CD14-positive monocyte (primary cell): ENCODE measurements around the gene SLC50A1. TPM values are rescaled to one million over a fixed set of nuclear protein-coding genes. Genes with fewer than 3 reads are reported as not detected.
A peak's percentile ranks its signal among the peaks of the same experiment; 100 is the strongest.

Source experiments
- DNase-seq, 3 donors: peaks; one replicate each; pipeline ENCODE4 v3.0.0-alpha.2; 2011 to 2022
- H2AFZ ChIP-seq: 2 replicates; pipeline ENCODE4 v1.6.0; 2012; ENCODE audit warnings: mild to moderate bottlenecking, low read depth, low read length, inconsistent platforms; ENCODE audit not compliant: insufficient read depth, poor library complexity, severe bottlenecking
- H3K27ac ChIP-seq, 2 donors: 1 replicate in 1 of 2; 2 replicates in 1 of 2; pipeline ENCODE4 v1.5.1; 2012 to 2013; ENCODE audit warnings: low read length in 2 of 2, control low read depth in 1 of 2, inconsistent platforms in 1 of 2, low read depth in 1 of 2, mild to moderate bottlenecking in 1 of 2
- H3K27me3 ChIP-seq, 2 donors: one replicate each; pipeline versions ENCODE4 v1.6.0 to v1.6.1; 2011 to 2013; ENCODE audit warnings: low read length in 2 of 2; ENCODE audit not compliant: control insufficient read depth in 2 of 2, insufficient read depth in 2 of 2
- H3K36me3 ChIP-seq, 2 donors: replicated peaks in 1 of 2; 1 replicate in 1 of 2; 2 replicates in 1 of 2; pipeline versions ENCODE4 v1.5.1 to v1.6.1; 2012 to 2013; ENCODE audit warnings: low read length in 2 of 2, control low read depth in 1 of 2, inconsistent platforms in 1 of 2, mild to moderate bottlenecking in 1 of 2; ENCODE audit not compliant: insufficient read depth in 2 of 2, control insufficient read depth in 1 of 2
- H3K4me1 ChIP-seq, 2 donors: 1 replicate in 1 of 2; 2 replicates in 1 of 2; pipeline versions ENCODE4 v1.5.1 to v1.6.1; 2012 to 2013; ENCODE audit warnings: low read length in 2 of 2, control low read depth in 1 of 2, inconsistent platforms in 1 of 2, mild to moderate bottlenecking in 1 of 2, moderate library complexity in 1 of 2; ENCODE audit not compliant: insufficient read depth in 2 of 2, control insufficient read depth in 1 of 2
- H3K4me2 ChIP-seq: replicated peaks from 2 replicates; pipeline ENCODE3; 2012; ENCODE audit warnings: low read length, moderate library complexity, mild to moderate bottlenecking; ENCODE audit not compliant: poor library complexity, severe bottlenecking; ENCODE audit errors: extremely low read depth
- H3K4me3 ChIP-seq, 3 experiments: fragments of 200-600 bp in 1 of 3; sonication (generic) in 1 of 3; replicated peaks in 1 of 3; 1 replicate in 2 of 3; 2 replicates in 1 of 3; pipeline ENCODE4 v1.5.1; 2011 to 2013; ENCODE audit warnings: low read length in 3 of 3, mild to moderate bottlenecking in 3 of 3, control low read depth in 2 of 3, low read depth in 2 of 3, inconsistent platforms in 1 of 3, moderate library complexity in 1 of 3
- H3K79me2 ChIP-seq: 2 replicates; pipeline ENCODE4 v1.6.0; 2012; ENCODE audit warnings: mild to moderate bottlenecking, control low read depth, inconsistent platforms, low read length, moderate library complexity; ENCODE audit not compliant: insufficient read depth
- H3K9ac ChIP-seq: 2 replicates; pipeline ENCODE4 v1.6.0; 2017; ENCODE audit warnings: low read length, mild to moderate bottlenecking; ENCODE audit not compliant: insufficient read depth, poor library complexity, severe bottlenecking
- H3K9me3 ChIP-seq, 2 donors: replicated peaks in 1 of 2; 1 replicate in 1 of 2; 2 replicates in 1 of 2; pipeline versions ENCODE4 v1.5.1 to v1.6.1; 2012 to 2013; ENCODE audit warnings: low read length in 2 of 2, control low read depth in 1 of 2; ENCODE audit not compliant: control insufficient read depth in 1 of 2, insufficient read depth in 1 of 2
- H4K20me1 ChIP-seq: 2 replicates; pipeline ENCODE4 v1.6.0; 2012; ENCODE audit warnings: mild to moderate bottlenecking, low read length, control low read depth, moderate library complexity; ENCODE audit not compliant: insufficient read depth
- H3K27ac Mint-ChIP-seq, 7 donors: one replicate each; pipeline ENCODE4 v1.8.0; 2020; ENCODE audit warnings: mild to moderate bottlenecking in 7 of 7, mixed read lengths in 7 of 7, moderate library complexity in 6 of 7, inconsistent platforms in 2 of 7
- H3K27me3 Mint-ChIP-seq, 3 donors: one replicate each; pipeline ENCODE4 v1.8.0; 2021 to 2022; ENCODE audit warnings: low read depth in 3 of 3, mild to moderate bottlenecking in 3 of 3, mixed read lengths in 3 of 3, moderate library complexity in 3 of 3, inconsistent platforms in 1 of 3
- H3K36me3 Mint-ChIP-seq, 2 donors: one replicate each; pipeline ENCODE4 v1.8.0; 2020; ENCODE audit warnings: mixed read lengths in 2 of 2, inconsistent platforms in 1 of 2, mild to moderate bottlenecking in 1 of 2
- H3K4me1 Mint-ChIP-seq: one replicate; pipeline ENCODE4 v1.8.0; 2020; ENCODE audit warnings: mild to moderate bottlenecking, mixed read lengths
- H3K4me3 Mint-ChIP-seq, 2 donors: one replicate each; pipeline ENCODE4 v1.8.0; 2020; ENCODE audit warnings: mild to moderate bottlenecking in 2 of 2, mixed read lengths in 2 of 2, moderate library complexity in 1 of 2
- H3K9me3 Mint-ChIP-seq, 7 donors: one replicate each; pipeline ENCODE4 v1.8.0; 2020 to 2022; ENCODE audit warnings: mixed read lengths in 7 of 7, mild to moderate bottlenecking in 6 of 7, moderate library complexity in 6 of 7, inconsistent platforms in 2 of 7
- WGBS: methylation state at CpG from one replicate; pipeline ENCODE4 v1.1.5; 2013; ENCODE audit warnings: missing lambda C conversion rate; ENCODE audit not compliant: insufficient coverage; 5-methylcytosine and 5-hydroxymethylcytosine counted together
- intact Hi-C, 2 donors: fragments of 100-400 bp; cut with micrococcal nuclease; formaldehyde crosslinking; loops; one replicate each; pipeline versions ENCODE4 v1.15.0 to v1.15.1; 2023
- polyA plus RNA-seq, 3 donors: library from polyadenylated mRNA; depleted of rRNA in 1 of 3; unstranded in 2 of 3; stranded (reverse) in 1 of 3; fragments of 300-500 nt in 2 of 3; fragments of >200 nt in 1 of 3; fragmentation: Illumina TruSeq in 2 of 3; gene quantifications; 1 replicate in 2 of 3; 2 replicates in 1 of 3; pipeline ENCODE4 v1.2.3, GENCODE V29; 2012 to 2021
- TF ChIP-seq, protein P1 (sequence below): fragments of 200-600 bp; IDR thresholded peaks from one replicate; pipeline ENCODE4 v1.8.0; 2022; ENCODE audit warnings: antibody characterized with exemption, mild to moderate bottlenecking

SLC50A1 gene
- polyA plus RNA-seq, 3 donors: 40.0 to 50.8 (median 49.4) TPM

DNA sequence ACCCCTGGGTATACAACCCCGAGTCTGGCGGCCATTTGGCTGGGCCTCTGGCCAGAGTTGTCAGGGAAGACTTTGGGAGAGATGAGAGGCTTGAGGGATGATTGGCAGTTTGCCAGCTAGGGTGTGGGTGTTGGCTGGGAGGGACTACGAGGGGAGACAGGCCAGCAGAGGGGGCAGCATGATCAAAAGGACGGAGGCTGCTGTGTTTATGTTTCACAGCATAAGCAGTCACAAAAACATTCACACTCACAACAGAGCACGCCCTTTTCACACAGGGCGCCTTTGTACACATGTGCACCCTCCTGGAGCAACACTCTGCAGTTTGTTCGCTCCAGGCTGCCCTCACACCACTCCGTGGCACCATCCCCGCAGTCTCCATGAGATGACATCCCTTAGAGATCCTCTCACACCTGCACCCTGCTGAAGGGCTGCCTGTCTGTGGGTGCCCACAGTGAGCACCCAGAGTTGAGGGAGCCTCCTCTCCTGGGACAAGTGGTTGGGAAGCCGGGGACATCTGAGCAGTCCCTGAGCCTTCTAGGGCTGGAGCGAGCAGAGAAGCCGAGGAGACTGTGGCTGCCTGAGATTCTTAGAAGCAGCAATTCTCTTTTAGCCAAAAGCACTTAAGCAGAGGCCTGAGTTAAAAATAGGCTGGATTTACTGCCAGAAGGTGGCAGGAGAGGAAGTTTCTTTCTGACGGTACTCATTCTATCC lies 41.6 kb upstream of the SLC50A1 start:
- Mint-ChIP-seq H3K36me3 (no peaks in the 10 kb centered on the region), H3K9me3 (no peaks in the 10 kb centered on the region), H3K27ac (no peak overlapping the region), H3K4me3 (no peak overlapping the region), H3K4me1 (peaks cover 6% of the 10 kb centered on the region), H3K27me3 (peaks cover 5 to 15% (median 9%) of the 10 kb centered on the region in 3 donors)
- no peak overlapping the region for H3K9ac ChIP-seq
- intact Hi-C loops: loop anchor here in 1 of 2 donors (2.0 to 5.0 kb wide), 2 partner anchors 33 to 73 kb away; partner anchors contain the start of gene EFNA1
- TF ChIP-seq, protein P1, sequence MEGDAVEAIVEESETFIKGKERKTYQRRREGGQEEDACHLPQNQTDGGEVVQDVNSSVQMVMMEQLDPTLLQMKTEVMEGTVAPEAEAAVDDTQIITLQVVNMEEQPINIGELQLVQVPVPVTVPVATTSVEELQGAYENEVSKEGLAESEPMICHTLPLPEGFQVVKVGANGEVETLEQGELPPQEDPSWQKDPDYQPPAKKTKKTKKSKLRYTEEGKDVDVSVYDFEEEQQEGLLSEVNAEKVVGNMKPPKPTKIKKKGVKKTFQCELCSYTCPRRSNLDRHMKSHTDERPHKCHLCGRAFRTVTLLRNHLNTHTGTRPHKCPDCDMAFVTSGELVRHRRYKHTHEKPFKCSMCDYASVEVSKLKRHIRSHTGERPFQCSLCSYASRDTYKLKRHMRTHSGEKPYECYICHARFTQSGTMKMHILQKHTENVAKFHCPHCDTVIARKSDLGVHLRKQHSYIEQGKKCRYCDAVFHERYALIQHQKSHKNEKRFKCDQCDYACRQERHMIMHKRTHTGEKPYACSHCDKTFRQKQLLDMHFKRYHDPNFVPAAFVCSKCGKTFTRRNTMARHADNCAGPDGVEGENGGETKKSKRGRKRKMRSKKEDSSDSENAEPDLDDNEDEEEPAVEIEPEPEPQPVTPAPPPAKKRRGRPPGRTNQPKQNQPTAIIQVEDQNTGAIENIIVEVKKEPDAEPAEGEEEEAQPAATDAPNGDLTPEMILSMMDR: peak; percentile 30
- H3K4me2 ChIP-seq: no peak overlapping the region
- no peaks in the 10 kb centered on the region for H3K79me2 ChIP-seq
- peaks cover 0 to 7% of the 10 kb centered on the region in 2 donors for H3K4me1 ChIP-seq
- no peaks in the 10 kb centered on the region for H3K36me3 ChIP-seq
- WGBS: 35% methylated on average over 8 of the region's 13 CpGs
- no peak overlapping the region for H3K27ac ChIP-seq
- peak in 2 of 3 donors; percentile 26 to 34 for DNase-seq
- peak overlapping the region; percentile 44 for H2AFZ ChIP-seq
- H3K27me3 ChIP-seq: peaks cover 0 to 6% of the 10 kb centered on the region in 2 donors
- no peaks in the 10 kb centered on the region for H3K9me3 ChIP-seq
- H3K4me3 ChIP-seq: no peak overlapping the region
- H4K20me1 ChIP-seq: no peaks in the 10 kb centered on the region

DNA sequence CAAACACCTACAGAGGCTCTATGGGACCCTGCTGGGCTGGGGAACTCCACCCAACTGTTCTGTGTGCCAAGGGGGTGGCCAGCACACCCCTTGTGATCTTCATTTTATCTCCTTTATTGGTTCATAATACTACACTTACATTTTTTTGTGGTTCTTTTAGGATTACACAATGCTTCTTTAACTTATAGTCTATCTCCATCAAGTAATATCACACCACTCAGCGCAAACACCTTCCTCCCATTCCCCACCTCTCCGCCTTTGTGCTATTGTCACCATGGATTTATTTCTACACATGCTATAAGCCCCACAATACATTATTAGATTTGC lies 41.1 kb upstream of the SLC50A1 start:
- H3K4me2 ChIP-seq: no peak overlapping the region

More for the DNA sequence above, 41.1 kb upstream of the SLC50A1 start:
- TF ChIP-seq, protein P1: no peak
- Histone ChIP-seq H3K27ac (no peak overlapping the region), H3K4me3 (no peak overlapping the region), H3K36me3 (no peaks in the 10 kb centered on the region), H3K9me3 (no peaks in the 10 kb centered on the region), H3K9ac (no peak overlapping the region), H3K27me3 (peaks cover 0 to 6% of the 10 kb centered on the region in 2 donors), H3K4me1 (peaks cover 0 to 7% of the 10 kb centered on the region in 2 donors), H2AFZ (peak overlapping the region; percentile 44), H4K20me1 (no peaks in the 10 kb centered on the region), H3K79me2 (no peaks in the 10 kb centered on the region)
- 100% methylated on average over 1 of the region's 2 CpGs for WGBS
- no peak overlapping the region for H3K27ac Mint-ChIP-seq
- peaks cover 5 to 15% (median 9%) of the 10 kb centered on the region in 3 donors for H3K27me3 Mint-ChIP-seq
- intact Hi-C loops: loop anchor here in 1 of 2 donors (5.0 kb wide), 1 partner anchor 33 kb away; the partner anchor contains the start of gene EFNA1
- H3K4me1 Mint-ChIP-seq: peaks cover 6% of the 10 kb centered on the region
- no peak for DNase-seq
- no peak overlapping the region for H3K4me3 Mint-ChIP-seq
- H3K36me3 Mint-ChIP-seq: no peaks in the 10 kb centered on the region
- no peaks in the 10 kb centered on the region for H3K9me3 Mint-ChIP-seq
